IMR-90 (cell line): ENCODE data around the gene KLK8. TPM values are rescaled to one million over a fixed set of nuclear protein-coding genes. Genes with fewer than 3 reads are reported as not detected.

Source experiments
- ATAC-seq: fragments of 200-7000 bp; cut with Tn5 transposase; 2 replicates; pipeline ENCODE4 v1.9.1; 2020; ENCODE audit warnings: low read depth, mild to moderate bottlenecking, moderate library complexity
- BruUV-seq: library from RNA; stranded (reverse); fragments of 400-500 nt; replicated peaks from 2 replicates; lab custom pipeline; 2021; lab: Mats Ljungman, UMichigan
- CTCF ChIA-PET: fragments of 300-600 bp; formaldehyde crosslinking; extraction: SDS; loops from one replicate; lab custom pipeline; 2021; ENCODE audit warnings: antibody characterized with exemption; lab: Yijun Ruan, JAX
- POLR2A ChIA-PET: fragments of 300-600 bp; sonication (Branson Sonifier 250); formaldehyde crosslinking; loops from one replicate; lab custom pipeline; 2022; ENCODE audit warnings: antibody characterized with exemption; ENCODE audit not compliant: unreplicated experiment; lab: Charles Lee
- DNase-seq: peaks from one replicate; pipeline ENCODE4 v3.0.0; 2013
- H2AFZ ChIP-seq: replicated peaks from 2 replicates; pipeline ENCODE3; 2013; ENCODE audit warnings: low read length, mild to moderate bottlenecking; ENCODE audit not compliant: poor library complexity
- H2AK5ac ChIP-seq: 2 replicates; pipeline ENCODE4 v1.6.1; 2013; ENCODE audit warnings: low read depth, low read length, inconsistent platforms
- H2AK9ac ChIP-seq: replicated peaks from 2 replicates; pipeline ENCODE3; 2013; ENCODE audit warnings: mild to moderate bottlenecking, low read depth, low read length, moderate library complexity; ENCODE audit not compliant: poor library complexity
- H2BK120ac ChIP-seq: 2 replicates; pipeline ENCODE4 v1.6.1; 2013; ENCODE audit warnings: low read depth, low read length, inconsistent platforms
- H2BK15ac ChIP-seq: 3 replicates; pipeline ENCODE4 v1.6.1; 2013; ENCODE audit warnings: low read depth, low read length, inconsistent platforms
- H2BK20ac ChIP-seq: 2 replicates; pipeline ENCODE4 v1.6.1; 2013; ENCODE audit warnings: low read depth, mild to moderate bottlenecking, inconsistent platforms, low read length, moderate library complexity
- H2BK5ac ChIP-seq: 2 replicates; pipeline ENCODE4 v1.6.1; 2013; ENCODE audit warnings: mild to moderate bottlenecking, low read depth, low read length, inconsistent platforms; ENCODE audit not compliant: poor library complexity, severe bottlenecking
- H3K14ac ChIP-seq: replicated peaks from 2 replicates; pipeline ENCODE4 v1.6.1; 2013; ENCODE audit warnings: low read depth, low read length, inconsistent platforms
- H3K18ac ChIP-seq: 2 replicates; pipeline ENCODE4 v1.6.1; 2013; ENCODE audit warnings: low read depth, low read length, control low read depth
- H3K23ac ChIP-seq: 2 replicates; pipeline ENCODE4 v1.6.1; 2013; ENCODE audit warnings: low read depth, low read length, inconsistent platforms
- H3K27ac ChIP-seq: 2 replicates; pipeline ENCODE4 v1.5.1; 2013; ENCODE audit warnings: mild to moderate bottlenecking, control low read depth, low read length; ENCODE audit not compliant: insufficient read depth
- H3K27me3 ChIP-seq: 2 replicates; pipeline ENCODE4 v1.6.1; 2013; ENCODE audit warnings: low read length; ENCODE audit not compliant: control insufficient read depth, insufficient read depth
- H3K36me3 ChIP-seq: 2 replicates; pipeline ENCODE4 v1.6.1; 2013; ENCODE audit warnings: low read length, mixed read lengths; ENCODE audit not compliant: control insufficient read depth, insufficient read depth
- H3K4ac ChIP-seq: 2 replicates; pipeline ENCODE4 v1.6.1; 2013; ENCODE audit warnings: low read depth, low read length, inconsistent platforms
- H3K4me1 ChIP-seq: 2 replicates; pipeline ENCODE4 v1.6.1; 2013; ENCODE audit warnings: low read length, mixed read lengths; ENCODE audit not compliant: control insufficient read depth, insufficient read depth
- H3K4me2 ChIP-seq: 2 replicates; pipeline ENCODE4 v1.6.1; 2013; ENCODE audit warnings: low read depth, mild to moderate bottlenecking, control low read depth, low read length, moderate library complexity
- H3K4me3 ChIP-seq: 2 replicates; pipeline ENCODE4 v1.5.1; 2013; ENCODE audit warnings: low read depth, mild to moderate bottlenecking, control low read depth, low read length, moderate library complexity; ENCODE audit not compliant: insufficient read depth
- H3K56ac ChIP-seq: 2 replicates; pipeline ENCODE4 v1.6.1; 2013; ENCODE audit warnings: low read length, inconsistent platforms; ENCODE audit not compliant: insufficient read depth; ENCODE audit errors: extremely low read depth
- H3K79me1 ChIP-seq, 2 experiments: 2 replicates each; pipeline ENCODE4 v1.6.1; 2013; ENCODE audit warnings: low read length in 2 of 2, inconsistent platforms in 1 of 2, low read depth in 1 of 2
- H3K9ac ChIP-seq: 2 replicates; pipeline ENCODE4 v1.6.1; 2013; ENCODE audit warnings: low read depth, low read length, control low read depth
- H3K9me1 ChIP-seq: 2 replicates; pipeline ENCODE4 v1.6.1; 2013; ENCODE audit warnings: low read length, inconsistent platforms; ENCODE audit not compliant: insufficient read depth
- H3K9me3 ChIP-seq: 2 replicates; pipeline ENCODE4 v1.6.1; 2013; ENCODE audit warnings: low read length; ENCODE audit not compliant: control insufficient read depth, insufficient read depth
- H4K20me1 ChIP-seq: 2 replicates; pipeline ENCODE4 v1.6.1; 2013; ENCODE audit warnings: low read length, inconsistent platforms; ENCODE audit not compliant: insufficient read depth
- H4K5ac ChIP-seq: 2 replicates; pipeline ENCODE4 v1.6.1; 2013; ENCODE audit warnings: mild to moderate bottlenecking, low read depth, low read length, control low read depth
- H4K8ac ChIP-seq, 2 experiments: 2 replicates each; pipeline ENCODE4 v1.6.1; 2013; ENCODE audit warnings: low read depth in 2 of 2, low read length in 2 of 2, control low read depth in 1 of 2, inconsistent platforms in 1 of 2
- H4K91ac ChIP-seq: 2 replicates; pipeline ENCODE4 v1.6.1; 2013; ENCODE audit warnings: low read depth, low read length, inconsistent platforms; ENCODE audit not compliant: insufficient read depth
- BHLHE40 ChIP-seq: fragments of 150-350 bp; IDR thresholded peaks from 2 replicates; pipeline ENCODE4 v1.6.1; 2016; ENCODE audit warnings: mild to moderate bottlenecking, low read depth, low read length
- CEBPB ChIP-seq: IDR thresholded peaks from 2 replicates; pipeline ENCODE4 v1.6.1; 2012; ENCODE audit warnings: low read depth, low read length, improper control_type of control experiment
- CHD1 ChIP-seq: IDR thresholded peaks from 2 replicates; pipeline ENCODE4 v1.6.1; 2012; ENCODE audit warnings: low read depth, low read length, improper control_type of control experiment
- FOS ChIP-seq: fragments of 150-350 bp; IDR thresholded peaks from 2 replicates; pipeline ENCODE4 v1.6.1; 2016; ENCODE audit warnings: low read depth, low read length
- MAFK ChIP-seq: IDR thresholded peaks from 2 replicates; pipeline ENCODE4 v1.6.1; 2012; ENCODE audit warnings: low read depth, low read length, improper control_type of control experiment
- MAZ ChIP-seq: IDR thresholded peaks from 2 replicates; pipeline ENCODE4 v1.6.1; 2012; ENCODE audit warnings: low read depth, mild to moderate bottlenecking, low read length, improper control_type of control experiment, moderate library complexity, borderline replicate concordance
- MXI1 ChIP-seq: IDR thresholded peaks from 2 replicates; pipeline ENCODE4 v1.6.1; 2012; ENCODE audit warnings: low read depth, mild to moderate bottlenecking, low read length, moderate library complexity, borderline replicate concordance
- NFE2L2 ChIP-seq: fragments of 150-350 bp; IDR thresholded peaks from 2 replicates; pipeline ENCODE4 v1.6.1; 2016; ENCODE audit warnings: low read depth, mild to moderate bottlenecking, low read length
- POLR2A ChIP-seq: IDR thresholded peaks from 2 replicates; pipeline ENCODE4 v1.6.1; 2012; ENCODE audit warnings: mild to moderate bottlenecking, low read depth, low read length
- RAD21 ChIP-seq: IDR thresholded peaks from 2 replicates; pipeline ENCODE4 v1.6.1; 2012; ENCODE audit warnings: low read length, improper control_type of control experiment
- RCOR1 ChIP-seq: IDR thresholded peaks from 2 replicates; pipeline ENCODE4 v1.6.1; 2012; ENCODE audit warnings: mild to moderate bottlenecking, low read length, improper control_type of control experiment; ENCODE audit not compliant: insufficient replicate concordance
- RFX5 ChIP-seq: IDR thresholded peaks from 2 replicates; pipeline ENCODE4 v1.8.0; 2012; ENCODE audit warnings: low read depth, mild to moderate bottlenecking, low read length, moderate library complexity
- SMC3 ChIP-seq: fragments of 150-350 bp; IDR thresholded peaks from 2 replicates; pipeline ENCODE4 v1.6.1; 2016; ENCODE audit warnings: low read depth, mild to moderate bottlenecking, antibody characterized with exemption, low read length, moderate library complexity
- WGBS, 2 experiments: methylation state at CpG; one replicate each; pipeline versions ENCODE4 v1.1.5 to v1.1.7; 2013; ENCODE audit warnings: missing lambda C conversion rate in 2 of 2; ENCODE audit not compliant: insufficient read length in 1 of 2; ENCODE audit errors: extremely low coverage in 2 of 2; 5-methylcytosine and 5-hydroxymethylcytosine counted together
- dilution Hi-C: fragments of 300-500 bp; cut with HindIII; formaldehyde crosslinking; loops from one replicate; pipeline ENCODE4 v1.14.3; 2018; ENCODE audit warnings: low sequenced_read_pairs; ENCODE audit not compliant: unreplicated experiment
- in situ Hi-C: fragments of 300-500 bp; cut with MboI; formaldehyde crosslinking; loops from 3 replicates; pipeline ENCODE4 v1.14.3; 2019; ENCODE audit warnings: low sequenced_read_pairs, inconsistent platforms, mixed read lengths
- intact Hi-C: fragments of 100-400 bp; cut with micrococcal nuclease; formaldehyde crosslinking; loops from 2 replicates; pipeline ENCODE4 v1.10.0; 2022
- polyA plus RNA-seq, 3 experiments: library from polyadenylated mRNA; depleted of rRNA; stranded (reverse); fragments of >200 nt; gene quantifications; 2 replicates each; pipeline ENCODE4 v1.2.3, GENCODE V29; 2012; ENCODE audit warnings: low replicate concordance in 1 of 3
- total RNA-seq: library from RNA; depleted of rRNA; stranded (reverse); fragments of >200 nt; gene quantifications from 2 replicates; pipeline ENCODE4 v1.2.3, GENCODE V29; 2012
- TF ChIP-seq, protein P1 (sequence below): fragments of 150-350 bp; IDR thresholded peaks from 2 replicates; pipeline ENCODE4 v1.6.1; 2017; ENCODE audit warnings: mild to moderate bottlenecking, antibody characterized with exemption, low read length, low read depth
- TF ChIP-seq, protein P2 (sequence below): conservative IDR thresholded peaks from 2 replicates; pipeline ENCODE4 v1.5.1; 2012; ENCODE audit warnings: mild to moderate bottlenecking, low read depth, low read length, improper control_type of control experiment
- TF ChIP-seq, protein P3 (sequence below): fragments of 150-350 bp; IDR thresholded peaks from 2 replicates; pipeline ENCODE4 v1.6.1; 2016; ENCODE audit warnings: low read depth, mild to moderate bottlenecking, low read length, moderate library complexity, borderline replicate concordance

The KLK8 gene
- total and polyA plus RNA-seq, 2 of the 4 experiments (the other 2 are of a cell fraction) = not detected

DNA sequence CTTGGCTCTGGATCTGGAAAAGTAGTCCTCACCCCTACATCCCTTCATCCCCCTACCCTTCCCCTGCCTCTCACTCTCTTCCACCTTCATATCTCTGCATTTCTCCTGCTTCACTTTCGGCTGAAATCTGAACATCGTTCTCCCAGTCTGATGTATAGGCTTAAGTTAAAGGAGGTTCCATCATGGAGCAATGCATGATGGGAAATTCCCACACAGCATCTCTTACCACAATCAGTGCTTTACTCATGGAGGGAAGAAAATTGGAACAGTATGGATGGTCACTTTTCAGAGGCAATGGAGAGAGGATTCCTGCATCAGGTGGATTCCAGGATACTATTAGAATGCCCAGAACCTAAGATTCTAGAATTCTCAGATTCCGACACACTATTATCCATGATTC, 6.1 kb upstream of the KLK8 start:
- Histone ChIP-seq H4K5ac (no peak overlapping the region), H2BK20ac (no peak overlapping the region), H3K56ac (no peak overlapping the region), H3K9me3 (peaks cover 4% of the 10 kb centered on the region), H3K4me3 (no peak overlapping the region), H3K4me2 (no peak overlapping the region), H3K9me1 (no peaks in the 10 kb centered on the region), H2AK9ac (no peak overlapping the region), H3K23ac (no peak overlapping the region), H3K4ac (no peak overlapping the region), H2AFZ (no peak overlapping the region), H3K4me1 (no peaks in the 10 kb centered on the region), H4K8ac (no peak overlapping the region), H4K20me1 (no peaks in the 10 kb centered on the region), H2BK5ac (no peak overlapping the region), H3K18ac (no peak overlapping the region), H3K36me3 (no peaks in the 10 kb centered on the region), H3K27ac (no peak overlapping the region), H4K91ac (no peak overlapping the region), H2AK5ac (no peak overlapping the region), H3K9ac (no peak overlapping the region), H2BK15ac (no peak overlapping the region), H3K79me1 (no peaks in the 10 kb centered on the region), H2BK120ac (no peak overlapping the region), H3K14ac (no peak overlapping the region), H3K27me3 (no peaks in the 10 kb centered on the region)
- no CpG with 5 or more reads among the region's 3 CpGs for WGBS, 2 experiments
- POLR2A ChIA-PET = no interaction called here
- DNase-seq (no peak), ATAC-seq (no peak)
- in situ Hi-C loops (no loop called here), intact Hi-C loops (no loop called here), dilution Hi-C loops (no loop called here)
- BruUV-seq = no TSS peak
- CTCF ChIA-PET = interaction anchor here (0.7 kb wide), 2 partner anchors 86 to 141 kb away, joined by 3 read pairs; no protein-coding TSS in a partner anchor
- TF ChIP-seq MAZ (no peak), SMC3 (no peak), FOS (no peak), RAD21 (no peak), CHD1 (no peak), BHLHE40 (no peak), RFX5 (no peak), MXI1 (no peak), NFE2L2 (no peak), CEBPB (no peak), POLR2A (no peak), RCOR1 (no peak), MAFK (no peak)
- TF ChIP-seq, protein P1, sequence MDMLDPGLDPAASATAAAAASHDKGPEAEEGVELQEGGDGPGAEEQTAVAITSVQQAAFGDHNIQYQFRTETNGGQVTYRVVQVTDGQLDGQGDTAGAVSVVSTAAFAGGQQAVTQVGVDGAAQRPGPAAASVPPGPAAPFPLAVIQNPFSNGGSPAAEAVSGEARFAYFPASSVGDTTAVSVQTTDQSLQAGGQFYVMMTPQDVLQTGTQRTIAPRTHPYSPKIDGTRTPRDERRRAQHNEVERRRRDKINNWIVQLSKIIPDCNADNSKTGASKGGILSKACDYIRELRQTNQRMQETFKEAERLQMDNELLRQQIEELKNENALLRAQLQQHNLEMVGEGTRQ = no peak
- TF ChIP-seq, protein P2, sequence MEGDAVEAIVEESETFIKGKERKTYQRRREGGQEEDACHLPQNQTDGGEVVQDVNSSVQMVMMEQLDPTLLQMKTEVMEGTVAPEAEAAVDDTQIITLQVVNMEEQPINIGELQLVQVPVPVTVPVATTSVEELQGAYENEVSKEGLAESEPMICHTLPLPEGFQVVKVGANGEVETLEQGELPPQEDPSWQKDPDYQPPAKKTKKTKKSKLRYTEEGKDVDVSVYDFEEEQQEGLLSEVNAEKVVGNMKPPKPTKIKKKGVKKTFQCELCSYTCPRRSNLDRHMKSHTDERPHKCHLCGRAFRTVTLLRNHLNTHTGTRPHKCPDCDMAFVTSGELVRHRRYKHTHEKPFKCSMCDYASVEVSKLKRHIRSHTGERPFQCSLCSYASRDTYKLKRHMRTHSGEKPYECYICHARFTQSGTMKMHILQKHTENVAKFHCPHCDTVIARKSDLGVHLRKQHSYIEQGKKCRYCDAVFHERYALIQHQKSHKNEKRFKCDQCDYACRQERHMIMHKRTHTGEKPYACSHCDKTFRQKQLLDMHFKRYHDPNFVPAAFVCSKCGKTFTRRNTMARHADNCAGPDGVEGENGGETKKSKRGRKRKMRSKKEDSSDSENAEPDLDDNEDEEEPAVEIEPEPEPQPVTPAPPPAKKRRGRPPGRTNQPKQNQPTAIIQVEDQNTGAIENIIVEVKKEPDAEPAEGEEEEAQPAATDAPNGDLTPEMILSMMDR = no peak
- TF ChIP-seq, protein P3, sequence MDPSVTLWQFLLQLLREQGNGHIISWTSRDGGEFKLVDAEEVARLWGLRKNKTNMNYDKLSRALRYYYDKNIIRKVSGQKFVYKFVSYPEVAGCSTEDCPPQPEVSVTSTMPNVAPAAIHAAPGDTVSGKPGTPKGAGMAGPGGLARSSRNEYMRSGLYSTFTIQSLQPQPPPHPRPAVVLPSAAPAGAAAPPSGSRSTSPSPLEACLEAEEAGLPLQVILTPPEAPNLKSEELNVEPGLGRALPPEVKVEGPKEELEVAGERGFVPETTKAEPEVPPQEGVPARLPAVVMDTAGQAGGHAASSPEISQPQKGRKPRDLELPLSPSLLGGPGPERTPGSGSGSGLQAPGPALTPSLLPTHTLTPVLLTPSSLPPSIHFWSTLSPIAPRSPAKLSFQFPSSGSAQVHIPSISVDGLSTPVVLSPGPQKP = no peak
